Endometrial microvascular endothelial cells (primary cell): ENCODE results near the gene USP22. TPM values are rescaled to one million over a fixed set of nuclear protein-coding genes. Genes with fewer than 3 reads are reported as not detected.
"Not testable (repeated sequence)": the region's sequence is repeated elsewhere in the genome, so short reads cannot be mapped to it uniquely, and the experiment has no call there.

ENCODE experiments used
- in situ Hi-C: cut with HindIII; loops from 2 replicates; pipeline ENCODE4 v1.10.0; 2017; ENCODE audit warnings: low sequenced_read_pairs, low pct_unique_long_range_greater_than_20kb; ENCODE audit errors: inconsistent ontology term
- total RNA-seq: library from RNA; depleted of rRNA; stranded (reverse); fragments of >200 nt; gene quantifications from one replicate; pipeline ENCODE4 v1.2.3, GENCODE V29; 2015; ENCODE audit errors: inconsistent ontology term

The USP22 gene
- total RNA-seq, 1 donor from 2014 or later = 183 TPM

GRCh38 chr17:20993863-20994778, 48.7 kb downstream of the USP22 start:
- in situ Hi-C loops = no loop called here

DNA sequence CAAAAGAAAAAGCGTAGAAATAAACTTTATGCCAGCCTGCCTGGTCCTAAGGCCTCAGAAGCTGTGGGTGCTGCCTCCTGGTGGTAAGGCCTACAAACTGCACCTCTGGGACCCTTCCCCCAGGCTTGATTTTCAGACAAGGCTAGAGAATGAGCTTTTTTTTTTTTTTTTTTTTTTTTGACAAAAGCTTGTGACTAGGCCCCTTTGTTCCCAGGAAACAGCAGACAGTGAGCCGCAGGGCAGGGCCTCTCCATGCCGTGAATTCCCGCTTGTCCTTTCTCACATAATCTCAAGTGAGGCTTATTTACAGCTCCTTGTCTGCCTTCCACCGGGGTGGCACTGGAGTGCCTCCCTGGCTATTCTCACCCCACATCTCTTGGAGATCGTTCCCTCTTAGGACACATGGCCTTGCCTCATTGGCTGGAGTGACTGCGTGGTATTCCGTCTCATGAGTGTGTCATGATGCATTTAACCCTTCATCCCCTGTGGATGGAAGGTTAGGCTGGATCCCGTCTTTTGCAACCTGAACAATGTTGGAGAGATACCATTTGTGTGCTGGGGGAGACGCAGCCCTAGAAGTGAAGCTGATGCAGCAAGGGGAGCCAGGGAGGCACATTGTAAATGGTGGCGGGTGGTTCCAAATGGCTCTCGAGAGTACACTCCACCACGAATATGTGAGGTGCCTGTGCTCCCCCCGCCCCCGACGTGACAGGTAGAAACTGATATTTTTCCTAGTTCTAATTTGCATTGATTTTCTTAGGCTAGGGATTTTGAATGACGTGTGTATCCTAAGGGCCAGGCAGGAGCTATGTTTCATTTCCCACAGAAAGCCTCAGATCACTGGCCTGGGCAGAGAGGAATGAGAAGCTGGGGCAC, 49.6 kb downstream of the USP22 start:
- in situ Hi-C loops = no loop called here

GRCh38 chr17:20992416-20992815, 50.4 kb downstream of the USP22 start:
- in situ Hi-C loops = no loop called here

DNA sequence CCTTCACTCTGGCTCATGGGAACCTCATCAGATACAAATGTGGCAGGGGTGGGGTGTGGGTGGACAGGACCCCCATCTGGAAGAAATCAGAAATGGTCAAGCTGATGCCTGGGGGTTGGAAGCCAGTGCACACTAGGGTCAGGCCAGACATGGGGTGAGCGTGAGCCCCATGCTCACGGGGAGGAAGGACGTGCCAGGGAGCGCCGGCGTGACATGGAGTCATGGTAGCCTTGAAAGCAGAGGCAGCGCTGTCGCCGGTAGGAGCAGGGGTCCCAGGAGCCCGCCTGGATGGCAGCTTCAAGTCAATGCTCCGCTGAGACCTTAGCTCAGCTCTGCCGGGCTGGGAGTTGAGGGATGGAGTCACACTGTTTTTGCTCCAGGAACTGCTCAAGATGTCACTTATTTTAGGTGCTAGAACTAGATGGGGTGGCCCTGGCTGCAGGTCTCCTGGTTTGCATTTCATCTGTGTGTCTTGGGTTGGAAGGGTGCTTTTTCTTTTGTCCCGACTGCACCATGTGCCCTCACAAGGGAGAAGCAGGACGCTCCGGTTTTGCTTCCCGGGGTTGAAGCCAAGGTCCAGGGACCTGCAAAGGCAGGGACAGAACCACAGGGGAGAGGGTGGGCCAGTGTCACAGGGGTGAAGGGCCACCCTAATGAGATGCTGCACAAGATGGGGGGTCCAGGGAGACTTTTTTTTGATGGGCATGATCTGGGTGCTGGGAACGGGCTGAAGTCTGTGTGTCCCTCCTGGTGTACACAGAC, 51.4 kb downstream of the USP22 start:
- in situ Hi-C loops = no loop called here

DNA sequence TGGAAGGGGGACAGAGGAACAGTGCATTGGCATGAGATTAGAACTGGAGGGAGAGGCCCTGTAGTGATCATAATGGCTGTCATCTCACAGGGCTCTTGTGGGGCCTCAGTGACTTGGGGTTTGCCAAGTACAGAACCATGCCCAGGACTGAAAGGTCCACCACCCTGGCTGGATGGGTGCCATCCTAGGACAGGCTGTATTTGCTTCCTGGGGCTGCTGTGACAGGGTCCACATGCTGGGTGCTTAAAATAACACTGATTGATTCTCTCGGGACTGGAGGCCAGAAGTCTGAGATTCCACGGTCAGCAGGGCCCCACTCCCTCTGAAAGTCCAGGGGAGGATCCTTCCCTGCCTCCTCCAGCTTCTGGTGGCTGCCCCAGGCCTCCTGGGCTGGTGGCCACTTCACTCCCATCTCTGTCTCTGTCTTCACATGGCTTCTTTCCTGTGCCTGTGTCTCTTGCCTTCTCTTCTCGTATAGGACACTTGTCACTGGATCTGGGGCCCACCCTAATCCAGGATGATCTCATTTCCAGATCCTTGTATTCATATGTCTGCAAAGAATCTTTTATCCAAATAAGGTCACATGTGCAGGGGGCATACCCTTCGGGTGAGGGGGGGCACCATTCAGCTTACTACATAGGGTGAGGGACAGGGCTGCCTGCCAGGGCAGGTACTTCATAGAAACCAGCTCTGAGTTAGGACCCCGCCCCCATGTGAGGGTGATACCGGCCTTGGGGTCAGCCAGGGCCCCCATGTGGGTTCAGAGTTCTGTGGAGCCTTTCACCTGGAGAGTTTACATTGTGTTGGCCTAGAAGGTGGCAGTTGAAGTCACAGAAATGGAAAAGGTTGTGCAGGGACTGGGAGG, 52.6 kb downstream of the USP22 start:
- in situ Hi-C loops = no loop called here

DNA sequence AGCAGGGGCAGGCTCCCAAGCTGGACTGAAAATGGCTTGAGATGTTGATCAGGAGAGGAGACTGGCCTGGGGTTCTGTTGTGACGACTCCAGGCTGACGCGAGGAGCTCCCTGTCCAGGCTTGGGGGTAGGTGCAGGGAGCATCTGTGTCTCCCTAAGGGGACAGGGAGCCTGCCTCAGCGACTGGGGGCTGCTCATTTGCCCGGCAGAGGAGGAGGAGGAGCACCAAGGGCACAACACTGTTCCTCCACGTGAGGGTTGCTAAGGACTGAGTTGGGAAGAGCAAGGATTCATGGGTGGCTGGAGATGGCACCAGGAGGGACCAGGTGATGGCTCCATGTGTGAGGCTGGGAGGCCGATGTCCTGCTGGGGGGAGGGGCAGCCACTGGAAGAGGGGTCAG, 53.3 kb downstream of the USP22 start:
- in situ Hi-C loops = no loop called here

DNA sequence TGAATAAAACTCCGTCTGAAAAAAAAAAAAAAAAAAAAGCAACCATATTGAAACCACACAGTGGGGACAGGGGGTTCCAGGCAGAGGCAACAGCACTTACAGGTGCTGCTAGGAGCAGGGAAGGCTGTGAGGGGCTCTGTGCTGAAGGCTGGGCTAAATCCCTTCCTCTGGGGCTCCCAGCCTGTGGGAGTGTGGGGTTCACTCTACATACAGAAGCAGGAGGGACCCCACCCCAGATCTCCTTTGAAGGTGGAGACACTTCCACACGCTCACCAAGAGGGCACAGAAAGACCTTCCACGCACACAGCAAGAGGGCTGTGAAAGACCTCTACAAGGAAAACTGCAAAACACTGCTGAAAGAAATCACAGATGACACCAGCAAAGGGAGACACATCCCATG, 53.9 kb downstream of the USP22 start:
- in situ Hi-C loops = no loop called here

- in situ Hi-C loops = no loop called here
Measured at GRCh38 chr17:20988001-20988636, 54.7 kb downstream of the USP22 start.

DNA sequence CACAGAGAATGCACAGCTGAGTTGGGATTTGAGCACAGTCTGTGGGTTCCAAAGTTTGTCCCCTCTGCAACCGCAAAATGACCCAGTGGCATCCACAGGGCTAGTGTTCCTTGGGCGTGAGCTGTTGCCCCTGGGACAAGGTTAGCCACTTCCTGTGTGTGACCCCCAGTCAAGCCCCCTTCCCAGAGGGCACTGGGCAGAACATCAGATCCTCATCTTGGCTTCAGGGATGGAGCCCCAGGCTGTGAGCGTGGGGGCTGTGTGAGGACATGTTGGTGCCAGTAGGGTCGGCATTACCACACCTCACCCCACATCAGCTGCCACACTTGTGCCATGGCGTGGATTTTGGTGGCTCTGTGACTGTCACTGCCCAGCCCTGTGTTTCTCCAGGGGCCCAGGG, 55.3 kb downstream of the USP22 start:
- in situ Hi-C loops = no loop called here

GRCh38 chr17:20986767-20987510, 55.9 kb downstream of the USP22 start:
- in situ Hi-C loops = no loop called here

DNA sequence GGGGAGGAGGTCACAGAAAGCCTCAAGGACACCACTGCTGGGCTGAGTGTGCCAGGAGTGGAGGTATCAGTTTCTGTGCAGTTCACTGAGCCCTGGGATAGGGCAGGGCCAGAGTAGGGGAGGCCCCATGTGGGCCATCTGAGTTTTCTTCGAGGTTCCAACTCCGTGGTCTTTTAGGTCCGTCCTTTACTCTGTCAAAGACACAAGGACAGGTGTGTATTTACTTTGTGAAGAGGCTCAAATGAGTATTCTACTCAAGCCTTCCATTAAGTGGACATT, 59.5 kb downstream of the USP22 start:
- in situ Hi-C loops = no loop called here

- in situ Hi-C loops = no loop called here
Measured at GRCh38 chr17:20982589-20983358, 60.0 kb downstream of the USP22 start.

DNA sequence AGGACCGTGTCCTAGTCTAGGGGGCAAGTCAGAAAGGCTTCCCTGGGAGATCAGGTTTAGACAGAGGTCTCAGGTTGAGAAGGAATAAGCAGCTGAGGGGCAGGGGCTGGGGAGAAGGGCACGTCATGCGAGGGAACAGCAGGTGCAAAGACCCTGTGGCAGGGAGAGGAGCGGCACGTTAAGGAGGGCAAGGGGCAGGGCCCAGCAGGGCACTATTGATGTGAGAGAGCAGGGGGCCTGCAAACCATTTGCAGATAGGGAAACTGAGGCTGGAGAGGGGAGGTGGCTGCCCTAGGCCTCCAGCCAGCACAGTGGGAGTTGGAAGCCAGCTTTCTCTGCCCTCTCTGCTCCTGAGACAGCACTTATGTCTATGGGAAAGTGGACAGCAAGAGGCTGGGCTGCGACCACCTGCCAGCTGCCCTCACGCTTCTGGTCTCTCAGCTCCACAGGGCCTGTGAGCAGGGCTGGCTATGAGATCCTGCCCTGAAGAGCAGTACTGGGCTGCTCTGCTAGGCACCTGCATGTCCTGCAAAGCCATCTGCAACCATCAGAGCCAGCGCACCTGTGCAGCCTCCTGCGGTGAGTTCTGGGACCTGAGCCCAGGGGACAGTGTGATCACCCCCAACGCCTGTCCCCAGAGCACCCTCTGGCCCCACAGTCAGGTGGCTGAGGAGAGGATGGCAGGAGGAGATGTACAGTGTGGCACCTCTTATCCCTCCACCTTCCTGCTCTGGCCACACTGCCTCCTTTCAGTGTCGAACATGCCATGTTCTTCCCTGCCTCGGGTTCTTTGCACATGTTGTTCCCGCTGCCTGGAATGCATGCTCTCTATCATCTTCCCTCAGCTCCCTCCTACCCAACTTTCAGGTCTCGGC, 61.5 kb downstream of the USP22 start:
- in situ Hi-C loops = no loop called here

GRCh38 chr17:20979792-20980083, 63.1 kb downstream of the USP22 start:
- in situ Hi-C loops = no loop called here

DNA sequence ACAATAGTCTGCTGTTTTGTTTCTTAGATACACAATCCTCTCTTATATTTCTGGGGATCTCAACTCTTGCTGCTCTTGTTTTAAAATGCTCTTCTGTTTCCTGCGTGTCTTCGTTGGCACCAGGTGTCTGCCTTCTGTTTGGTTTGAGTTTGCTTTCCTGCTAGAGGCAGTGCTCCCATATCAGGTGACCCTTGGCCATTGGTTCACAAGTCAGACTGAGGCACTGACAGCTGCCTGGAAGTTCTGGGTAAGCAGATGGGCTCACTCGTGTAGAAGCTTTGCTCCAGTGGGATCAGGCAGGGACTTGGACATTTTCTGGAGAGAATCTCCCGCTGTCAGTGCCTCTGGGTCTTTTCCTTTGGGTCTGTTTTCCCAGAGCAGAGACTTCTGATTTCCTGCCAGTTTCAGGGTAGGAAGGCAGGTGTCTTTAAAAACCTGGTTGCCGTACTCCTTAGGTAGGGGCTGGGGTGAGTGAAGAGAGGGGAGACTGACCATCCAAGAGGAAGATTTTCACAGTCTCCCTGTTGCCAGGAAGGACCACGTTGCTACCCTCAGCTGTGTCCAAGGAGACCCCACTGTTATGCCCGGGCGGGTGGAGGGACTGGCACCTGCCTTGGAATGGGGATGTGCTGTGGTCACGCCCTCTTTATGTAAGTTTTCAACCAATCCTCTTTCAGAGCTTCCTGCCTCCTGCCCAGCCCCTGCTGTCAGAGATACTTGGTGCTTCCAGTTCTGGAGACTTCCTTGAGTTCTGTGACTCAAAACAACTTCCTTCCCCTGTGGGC, 63.6 kb downstream of the USP22 start:
- in situ Hi-C loops = not testable (repeated sequence)
